ENCODE results near the gene PXN. TPM values are rescaled to one million over a fixed set of nuclear protein-coding genes. Genes with fewer than 3 reads are reported as not detected.

Gene PXN
- total and polyA plus RNA-seq, 10 of the 15 experiments (the other 5 are each of a cell fraction or from before 2014, with no cell fraction given): 1.0 to 32.0 (median 11.5) TPM

GRCh38 chr12:120249875-120250795, 15.4 kb downstream of the PXN start:
- no peak for TF ChIP-seq RFX5 (IDR thresholded peaks at IDR 0.05; ENCODE audit: low read depth, low read length)
- peak; percentile 56 for TF ChIP-seq MEF2B (IDR thresholded peaks at IDR 0.05; ENCODE audit: partially characterized antibody, poor library complexity, severe bottlenecking)
- TF ChIP-seq PAX5 (IDR thresholded peaks at IDR 0.05; ENCODE audit: borderline replicate concordance, low read depth, low read length): peak; percentile 32; the same call in 1 of the 2 replicates
- no peak for TF ChIP-seq JUNB (IDR thresholded peaks at IDR 0.05)
- TF ChIP-seq MTA3 (IDR thresholded peaks at IDR 0.05; ENCODE audit: borderline replicate concordance, low read length): no peak
- no peak for TF ChIP-seq HSF1 (IDR thresholded peaks at IDR 0.05; ENCODE audit: low read depth, low read length)
- peak; percentile 79; the same call in 1 of the 2 replicates for TF ChIP-seq SPI1 (IDR thresholded peaks at IDR 0.05; ENCODE audit: borderline replicate concordance, insufficient read depth, low read depth, low read length)
- no peak for TF ChIP-seq DPF2 (IDR thresholded peaks at IDR 0.05)
- peak; percentile 81 for TF ChIP-seq RUNX3 (IDR thresholded peaks at IDR 0.05; ENCODE audit: low read length)
- TF ChIP-seq BCL11A (IDR thresholded peaks at IDR 0.05; ENCODE audit: low read depth, low read length): peak; percentile 47; the same call in 1 of the 2 replicates
- TF ChIP-seq NBN (IDR thresholded peaks at IDR 0.05): 0 out of 2 replicates have a peak, but pooled peaks have one; percentile 14
- TF ChIP-seq MTA2 (IDR thresholded peaks at IDR 0.05; ENCODE audit: low read depth): peak; percentile 53; the same call in 1 of the 2 replicates
- TF ChIP-seq USF1 (IDR thresholded peaks at IDR 0.05; ENCODE audit: borderline replicate concordance, extremely low read length, insufficient read depth, low read depth, low read length): peak; percentile 14
- FAIRE-seq (peak; percentile 23), DNase-seq (ENCODE audit: low read depth, low spot score) (no peak), ATAC-seq (peak; percentile 75)
- H3K36me3 ChIP-seq (ENCODE audit: control insufficient read depth in 2 of 2, insufficient read depth in 2 of 2, low read length in 1 of 2): no peaks in the 10 kb centered on the region
- no peak overlapping the region for H3K27ac ChIP-seq (ENCODE audit: control insufficient read depth, insufficient read depth)
- 39% methylated on average over 8 of the region's 8 CpGs for whole genome bisulfite sequencing (ENCODE audit: insufficient coverage, insufficient replicate concordance, low lambda C conversion rate, missing lambda C conversion rate)
- H3K4me1 ChIP-seq (ENCODE audit: control insufficient read depth, insufficient read depth, low read length): peaks cover 35% of the 10 kb centered on the region
- H3K9me3 ChIP-seq (replicated peaks; ENCODE audit: control insufficient read depth, insufficient read depth, low read length): no peaks in the 10 kb centered on the region; the same call in 2 of the 3 replicates
- ChIA-PET CTCF (interaction anchor here (0.5 to 4.8 kb wide), 7 partner anchors 10 to 396 kb away, joined by 3 to 36 read pairs (median 4); no protein-coding TSS in a partner anchor), POLR2A (interaction anchor here (0.9 to 1.9 kb wide), 4 partner anchors 10 to 41 kb away, joined by 3 to 8 read pairs (median 4); partner anchors contain the start of gene RNU4-2), RAD21 (ENCODE audit: unreplicated experiment) (interaction anchor here (1.5 to 3.7 kb wide), 3 partner anchors 12 to 22 kb away, joined by 4 to 14 read pairs (median 12); partner anchors contain the start of gene PXN), SMC1A (ENCODE audit: uncharacterized antibody, unreplicated experiment) (interaction anchor here (0.7 to 1.4 kb wide), 4 partner anchors 18 to 688 kb away, joined by 3 to 6 read pairs (median 4); no protein-coding TSS in a partner anchor)
- no peak overlapping the region for H3K4me3 ChIP-seq
- no peaks in the 10 kb centered on the region for H3K79me2 ChIP-seq (ENCODE audit: control insufficient read depth, insufficient read depth, low read length)
- H4K20me1 ChIP-seq (ENCODE audit: control insufficient read depth, insufficient read depth): no peaks in the 10 kb centered on the region
- H3K27me3 ChIP-seq (replicated peaks in 1 of 2; ENCODE audit: control insufficient read depth in 2 of 2, insufficient read depth in 2 of 2, low read length in 1 of 2): no peaks in the 10 kb centered on the region
- peak overlapping the region; percentile 26 for H3K4me2 ChIP-seq (ENCODE audit: control insufficient read depth, insufficient read depth)
- in situ Hi-C loops (cut with MboI): no loop called here
- H3K9ac ChIP-seq (ENCODE audit: control insufficient read depth, insufficient read depth, low read length): no peak overlapping the region
- H2AFZ ChIP-seq (ENCODE audit: control insufficient read depth, low read depth, low read length): no peak overlapping the region
- BruUV-seq (replicated peaks): no TSS peak
- intact Hi-C loops (cut with micrococcal nuclease; ENCODE audit: unreplicated experiment): no loop called here
